ENCODE measurements around the gene MN1.

The MN1 gene

GRCh38 chr22:27698813-27699212 is 102.7 kb downstream of the MN1 start:
- no peak for TF ChIP-seq POLR2AphosphoS5 (IDR thresholded peaks at IDR 0.05; ENCODE audit: low read depth)
- TF ChIP-seq CTCF (IDR thresholded peaks at IDR 0.05; ENCODE audit: insufficient read depth, low read length) = no peak
- TF ChIP-seq SPI1 (IDR thresholded peaks at IDR 0.05; ENCODE audit: borderline replicate concordance, low read depth) = no peak
- no peak for TF ChIP-seq REST (IDR thresholded peaks at IDR 0.05; ENCODE audit: insufficient replicate concordance, low read depth)
- TF ChIP-seq GABPA (IDR thresholded peaks at IDR 0.05; ENCODE audit: low read depth) = no peak
- H3K27me3 ChIP-seq (ENCODE audit: insufficient read depth, poor library complexity, severe bottlenecking) = no peaks in the 10 kb centered on the region
- no peak overlapping the region for H3K4me3 ChIP-seq (replicated peaks; ENCODE audit: insufficient read depth, low read length)
- H3K27ac ChIP-seq (replicated peaks) = no peak overlapping the region
- no peak for DNase-seq (ENCODE audit: low read depth in 1 of 2, low spot score in 1 of 2)
